GM21825 (cell line): ENCODE data around the gene HNRNPH3.

Experiments used
- ATAC-seq: cut with Tn5 transposase; IDR thresholded peaks from one replicate; pipeline ENCODE4 v1.9.1; 2021; ENCODE audit warnings: mild to moderate bottlenecking, moderate library complexity; ENCODE audit not compliant: unreplicated experiment

Gene HNRNPH3

GRCh38 chr10:68330852-68331454 lies 911 bp upstream of the HNRNPH3 start:
- no peak for ATAC-seq

GRCh38 chr10:68332259-68333057 lies 594 bp downstream of the HNRNPH3 start, which contains the start of gene PBLD:
TSS of gene PBLD (minus strand) at chr10:68332928. CDS start at chr10:68306844, 26,084 bp downstream.
- peak; percentile 23 for ATAC-seq

GRCh38 chr10:68333058-68333395 lies 1.2 kb downstream of the HNRNPH3 start:
- no peak for ATAC-seq

- no peak for ATAC-seq
Measured at GRCh38 chr10:68333440-68334431, 1.9 kb downstream of the HNRNPH3 start.

GRCh38 chr10:68334672-68335467 lies 3.0 kb downstream of the HNRNPH3 start:
- no peak for ATAC-seq

- no peak for ATAC-seq
Measured at GRCh38 chr10:68336754-68337351, 5.0 kb downstream of the HNRNPH3 start.

- no peak for ATAC-seq
Measured at GRCh38 chr10:68340358-68341080, 8.7 kb downstream of the HNRNPH3 start.

GRCh38 chr10:68342909-68343516 lies 11.1 kb downstream of the HNRNPH3 start:
- ATAC-seq = no peak

GRCh38 chr10:68345621-68346020 lies 13.8 kb downstream of the HNRNPH3 start:
- ATAC-seq = no peak

GRCh38 chr10:68346774-68347173 lies 14.9 kb downstream of the HNRNPH3 start:
- ATAC-seq = no peak

- ATAC-seq = no peak
Measured at GRCh38 chr10:68348265-68348741, 16.4 kb downstream of the HNRNPH3 start.

GRCh38 chr10:68353537-68353936 lies 21.7 kb downstream of the HNRNPH3 start:
- ATAC-seq = no peak

GRCh38 chr10:68359189-68359588 lies 27.3 kb downstream of the HNRNPH3 start:
- no peak for ATAC-seq

- no peak for ATAC-seq
Measured at GRCh38 chr10:68362590-68362989, 30.7 kb downstream of the HNRNPH3 start.

GRCh38 chr10:68364101-68364886 lies 32.4 kb downstream of the HNRNPH3 start:
- no peak for ATAC-seq

GRCh38 chr10:68365611-68366010 lies 33.7 kb downstream of the HNRNPH3 start:
- no peak for ATAC-seq

GRCh38 chr10:68366600-68366999 lies 34.7 kb downstream of the HNRNPH3 start:
- ATAC-seq = no peak

GRCh38 chr10:68367121-68367520 lies 35.3 kb downstream of the HNRNPH3 start:
- no peak for ATAC-seq
